Stimulated activated CD4-positive, alpha-beta T cell treated with anti-CD3 and anti-CD28 coated beads, Interleukin-1b, Interleukin-23, amount 100 ng/mL, for 48 hours (primary cell): ENCODE measurements around the gene PKN1.

Source experiments
- DNase-seq: peaks from one replicate; pipeline ENCODE4 v3.0.0-alpha.2; 2020

PKN1 gene

DNA sequence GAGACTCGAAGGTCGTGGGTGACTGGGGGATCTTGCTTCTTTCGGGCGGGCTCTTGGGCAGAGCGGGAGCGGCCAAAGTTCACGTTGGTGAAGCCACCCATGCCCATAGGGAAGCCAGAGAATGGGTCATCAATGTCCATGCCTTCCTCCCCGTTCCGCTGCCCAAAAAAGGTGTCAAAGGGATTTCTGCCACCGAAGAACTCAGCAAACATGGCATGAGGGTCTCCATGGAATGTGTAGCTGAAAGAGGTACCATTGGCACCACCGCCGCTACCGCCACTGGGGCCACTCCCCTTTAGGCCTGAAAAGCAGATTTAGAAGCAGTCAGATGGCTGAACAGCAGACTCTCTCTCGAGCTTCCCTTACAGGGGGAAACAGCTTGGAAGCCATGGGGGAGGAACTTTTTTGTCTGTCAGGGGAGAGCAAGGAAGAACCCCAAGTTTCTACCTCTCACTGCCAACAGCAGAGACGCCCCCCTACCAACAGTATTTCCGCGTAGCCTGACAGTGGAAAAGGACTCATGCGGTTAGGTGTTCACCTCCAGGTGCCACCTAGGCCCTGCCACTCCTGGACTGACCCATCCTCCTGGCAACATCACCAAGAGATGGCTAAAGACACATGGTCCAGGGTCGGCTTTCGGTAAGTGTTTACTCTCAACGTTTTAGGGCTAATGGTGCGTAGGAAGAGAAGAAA, 83.8 kb downstream of the PKN1 start:
- no peak for DNase-seq

DNA sequence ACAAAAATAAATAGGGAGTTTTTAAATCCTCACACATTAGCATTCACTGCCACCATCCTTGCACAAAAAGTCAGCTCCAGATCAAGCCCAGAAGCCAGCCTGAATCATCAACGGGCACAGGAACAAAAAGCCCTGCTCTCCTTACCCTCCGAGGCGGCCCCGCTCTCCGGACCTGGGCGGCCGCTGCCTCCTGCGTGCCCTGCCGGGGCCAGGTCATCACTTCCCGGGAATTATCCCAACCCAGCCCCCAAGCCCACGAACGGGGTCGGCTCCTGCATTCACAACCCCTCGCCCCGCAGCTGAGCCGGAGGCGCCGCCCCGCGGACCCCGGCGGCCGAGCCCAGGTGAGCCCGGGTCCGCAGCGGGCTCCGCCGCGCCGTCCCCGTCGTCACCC, 84.3 kb downstream of the PKN1 start:
- DNase-seq, result no peak

DNA sequence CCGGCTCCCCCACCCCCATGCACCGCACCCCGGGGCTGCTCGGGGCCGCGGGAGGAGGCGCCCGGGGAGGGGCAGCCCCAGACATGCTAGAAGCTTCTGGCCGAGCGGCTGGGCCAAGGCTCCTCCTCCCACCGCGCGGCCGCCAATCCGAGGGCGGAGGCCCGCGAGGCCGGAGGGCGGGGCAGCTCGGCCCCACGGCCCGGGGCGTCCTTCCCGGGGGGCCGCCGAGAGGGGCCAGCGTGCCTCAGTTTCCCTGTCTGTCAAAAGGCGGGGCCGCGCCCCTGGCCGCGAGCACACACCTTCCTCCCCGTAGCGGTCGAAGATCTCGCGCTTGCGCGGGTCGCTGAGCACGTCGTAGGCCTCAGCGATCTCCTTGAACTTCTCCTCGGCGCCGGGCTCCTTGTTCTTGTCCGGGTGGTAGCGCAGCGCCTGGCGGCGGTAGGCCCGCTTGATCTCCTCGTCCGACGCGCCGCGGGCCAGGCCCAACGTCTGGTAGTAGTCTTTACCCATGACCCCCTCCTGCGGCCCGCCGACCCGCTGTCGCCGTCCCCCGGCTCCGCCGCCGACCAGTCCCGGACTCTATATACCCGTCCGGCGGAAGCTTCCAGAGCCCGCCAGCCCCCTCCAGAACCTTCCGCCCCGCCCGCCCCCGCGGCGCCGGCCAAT, 84.9 kb downstream of the PKN1 start, which contains the start of gene DNAJB1:
TSS of gene DNAJB1 (minus strand) at position 558 of the 666 bp plus-strand sequence. CDS start at position 510, 48 bp downstream.
- DNase-seq, result peak; percentile 60

DNA sequence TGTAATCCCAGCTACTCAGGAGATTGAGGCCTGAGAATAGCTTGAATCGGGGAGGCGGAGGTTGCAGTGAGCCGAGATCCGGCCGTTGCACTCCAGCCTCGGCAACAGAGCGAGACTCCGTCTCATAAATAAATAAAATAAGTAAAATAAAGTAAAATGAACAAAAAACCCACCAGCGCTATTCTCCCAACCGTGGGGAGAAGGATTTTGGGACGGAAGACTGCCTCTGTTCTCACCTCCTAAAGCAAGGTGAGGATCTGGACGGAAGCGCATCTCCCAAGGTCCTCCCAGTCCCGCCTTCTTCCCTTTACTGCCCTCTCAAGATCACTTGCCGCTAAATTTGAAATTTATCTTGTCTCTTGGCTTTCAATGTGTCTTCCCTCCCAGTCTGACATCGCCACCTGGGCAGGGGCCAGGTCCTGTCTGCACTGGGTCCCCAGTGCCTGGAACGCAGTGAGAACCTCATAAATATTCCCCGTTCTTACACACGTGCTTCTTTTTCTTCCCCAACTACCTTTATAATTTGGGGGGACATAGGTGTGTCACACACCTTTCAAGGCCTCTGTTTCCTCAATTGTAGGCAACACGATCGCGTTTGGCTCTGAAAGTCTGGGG, 86.2 kb downstream of the PKN1 start:
- DNase-seq, result no peak

DNA sequence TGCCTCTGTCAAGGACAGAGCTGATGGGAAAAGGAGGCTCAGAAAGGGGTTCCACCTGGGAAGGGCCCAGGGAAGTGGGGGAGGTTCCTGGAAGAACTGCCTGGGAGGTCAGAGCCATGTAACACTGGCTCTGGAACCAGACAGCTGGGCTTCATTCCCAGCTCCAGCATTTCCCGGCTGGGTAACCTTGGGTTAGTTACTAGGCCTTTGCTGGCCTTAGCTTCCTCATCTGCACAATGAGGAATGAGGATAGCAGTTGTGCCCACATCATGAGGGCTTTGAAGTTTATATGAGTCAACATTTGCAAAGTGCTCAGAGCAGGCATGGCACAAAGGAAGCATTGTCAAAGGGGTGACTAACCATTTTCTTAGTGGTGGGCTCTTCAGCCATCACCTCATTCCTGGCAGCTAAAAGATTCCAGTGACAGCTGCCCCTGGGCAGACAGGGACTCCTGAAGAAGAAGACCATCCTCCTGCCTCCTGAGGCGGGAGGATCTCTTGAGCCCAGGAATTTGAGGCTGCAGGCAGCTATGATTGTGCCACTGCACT, 86.8 kb downstream of the PKN1 start:
- peak; percentile 27 for DNase-seq

DNA sequence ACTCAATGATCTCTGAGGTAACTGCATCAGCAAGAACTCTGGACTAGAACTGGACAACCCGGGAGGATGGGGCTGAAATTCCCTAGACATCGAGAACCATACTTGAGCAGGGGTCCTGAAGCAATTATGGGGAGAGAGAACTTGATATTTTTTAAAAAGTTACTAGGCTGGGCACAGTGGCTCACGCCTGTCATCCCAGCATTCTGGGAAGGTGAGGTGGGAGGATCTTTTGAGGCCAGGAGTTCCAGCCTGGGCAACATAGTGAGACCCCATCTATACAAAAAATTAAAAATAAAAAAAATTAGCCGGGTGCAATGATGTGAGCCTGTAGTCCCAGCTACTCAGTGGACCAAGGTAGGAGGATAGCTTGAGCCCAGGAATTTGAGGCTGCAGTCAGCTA, 87.4 kb downstream of the PKN1 start:
- DNase-seq, result no peak
